SK-N-SH (cell line): ENCODE results near the gene DMAP1. TPM values are rescaled to one million over a fixed set of nuclear protein-coding genes. Genes with fewer than 3 reads are reported as not detected.

Experiments
- CTCF ChIA-PET: fragments of 300-600, 350-600 bp; formaldehyde crosslinking; extraction: SDS; loops from one replicate; lab custom pipeline; 2021; lab: Yijun Ruan, JAX
- POLR2A ChIA-PET: fragments of 350-600 bp; sonication (Branson Sonifier 250); formaldehyde crosslinking; extraction: SDS; loops from one replicate; lab custom pipeline; 2020; ENCODE audit warnings: antibody characterized with exemption, inconsistent platforms; lab: Yijun Ruan, JAX
- DNase-seq: peaks from one replicate; pipeline ENCODE4 v3.0.0; 2012
- H2AFZ ChIP-seq: fragments of 200-600 bp; sonication (generic); 2 replicates; pipeline ENCODE4 v1.8.1; 2016; ENCODE audit warnings: antibody characterized with exemption, mild to moderate bottlenecking, low read depth
- H3F3A ChIP-seq: fragments of 200-600 bp; sonication (generic); replicated peaks from 2 replicates; pipeline ENCODE3; 2016; ENCODE audit warnings: antibody characterized with exemption, mild to moderate bottlenecking; ENCODE audit not compliant: insufficient read depth
- H3K27ac ChIP-seq, 2 experiments: fragments of 200-500 bp in 1 of 2; fragments of 200-600 bp in 1 of 2; sonication (Bioruptor generic) in 1 of 2; sonication (generic), shearing (Covaris generic) in 1 of 2; 2 replicates each; pipeline versions ENCODE4 v1.5.1 to v1.6.1; 2014 to 2016; ENCODE audit warnings: low read depth in 2 of 2, inconsistent platforms in 1 of 2, low read length in 1 of 2, mild to moderate bottlenecking in 1 of 2, mixed read lengths in 1 of 2
- H3K27me3 ChIP-seq: fragments of 200-600 bp; sonication (generic), shearing (Covaris generic); 2 replicates; pipeline ENCODE4 v1.6.1; 2016; ENCODE audit warnings: mixed run types; ENCODE audit not compliant: insufficient read depth
- H3K36me3 ChIP-seq, 2 experiments: fragments of 200-500 bp in 1 of 2; fragments of 200-600 bp in 1 of 2; sonication (Bioruptor generic) in 1 of 2; sonication (generic) in 1 of 2; replicated peaks in 1 of 2; 2 replicates each; pipeline versions ENCODE3 to v1.5.1; 2014 to 2016; ENCODE audit warnings: low read length in 1 of 2, mild to moderate bottlenecking in 1 of 2; ENCODE audit not compliant: insufficient read depth in 2 of 2, control insufficient read depth in 1 of 2
- H3K4me1 ChIP-seq, 2 experiments: fragments of 200-500 bp in 1 of 2; fragments of 200-600 bp in 1 of 2; sonication (Bioruptor generic) in 1 of 2; sonication (generic), shearing (Covaris generic) in 1 of 2; 2 replicates each; pipeline versions ENCODE4 v1.5.1 to v1.6.1; 2014 to 2016; ENCODE audit warnings: low read depth in 1 of 2, low read length in 1 of 2, mixed run types in 1 of 2; ENCODE audit not compliant: insufficient read depth in 2 of 2, control insufficient read depth in 1 of 2
- H3K4me2 ChIP-seq: fragments of 200-600 bp; sonication (generic), shearing (Covaris generic); 2 replicates; pipeline ENCODE4 v1.6.1; 2017; ENCODE audit warnings: mixed run types
- H3K4me3 ChIP-seq, 2 experiments: fragments of 200-500 bp in 1 of 2; fragments of 200-600 bp in 1 of 2; sonication (Bioruptor generic) in 1 of 2; sonication (generic), shearing (Covaris generic) in 1 of 2; 2 replicates each; pipeline versions ENCODE4 v1.5.1 to v1.8.1; 2014 to 2016; ENCODE audit warnings: low read depth in 2 of 2, inconsistent platforms in 1 of 2, low read length in 1 of 2, mild to moderate bottlenecking in 1 of 2, mixed read lengths in 1 of 2, moderate library complexity in 1 of 2
- H3K79me2 ChIP-seq: fragments of 200-600 bp; sonication (generic); 2 replicates; pipeline ENCODE4 v1.8.1; 2017; ENCODE audit warnings: mild to moderate bottlenecking; ENCODE audit not compliant: insufficient read depth
- H3K9ac ChIP-seq: fragments of 200-600 bp; sonication (generic); 2 replicates; pipeline ENCODE4 v1.6.1; 2017; ENCODE audit warnings: mixed run types
- H3K9me2 ChIP-seq: fragments of 200-600 bp; sonication (generic); 2 replicates; pipeline ENCODE4 v1.6.1; 2017; ENCODE audit warnings: mixed run types
- H3K9me3 ChIP-seq: fragments of 200-600 bp; sonication (generic); 2 replicates; pipeline ENCODE4 v1.6.1; 2017; ENCODE audit warnings: mixed run types, mild to moderate bottlenecking, moderate library complexity
- H4K20me1 ChIP-seq: fragments of 200-600 bp; sonication (generic); 2 replicates; pipeline ENCODE4 v1.6.1; 2017; ENCODE audit warnings: mild to moderate bottlenecking, mixed run types; ENCODE audit not compliant: insufficient read depth
- CTCF ChIP-seq: fragments of 200-600 bp; sonication (generic); IDR thresholded peaks from 2 replicates; pipeline ENCODE4 v1.6.1; 2017; ENCODE audit warnings: antibody characterized with exemption, mild to moderate bottlenecking, moderate library complexity
- EZH2phosphoT487 ChIP-seq: fragments of 200-600 bp; sonication (generic); IDR thresholded peaks from 2 replicates; pipeline ENCODE4 v1.6.1; 2017; ENCODE audit warnings: low read depth, mixed run types, mild to moderate bottlenecking, antibody characterized with exemption, moderate library complexity, borderline replicate concordance
- FOXJ3 ChIP-seq: sonication (generic); formaldehyde crosslinking; IDR thresholded peaks from 2 replicates; pipeline ENCODE4 v1.5.1; 2020; ENCODE audit warnings: mild to moderate bottlenecking, missing genetic modification reagents
- GATA2 ChIP-seq: sonication (generic); formaldehyde crosslinking; IDR thresholded peaks from 2 replicates; pipeline ENCODE4 v1.5.0; 2020; ENCODE audit warnings: mild to moderate bottlenecking, missing genetic modification reagents
- IRF3 ChIP-seq: fragments of 150-350 bp; IDR thresholded peaks from 2 replicates; pipeline ENCODE4 v1.6.1; 2016; ENCODE audit warnings: mild to moderate bottlenecking, low read depth, low read length
- JUND ChIP-seq: IDR thresholded peaks from 2 replicates; pipeline ENCODE4 v1.4.0; 2012
- MAX ChIP-seq: IDR thresholded peaks from 2 replicates; pipeline ENCODE4 v1.4.0; 2012; ENCODE audit warnings: low read depth
- MXI1 ChIP-seq: IDR thresholded peaks from 2 replicates; pipeline ENCODE4 v1.6.1; 2012; ENCODE audit warnings: mild to moderate bottlenecking, low read depth, low read length, improper control_type of control experiment
- NFIC ChIP-seq: IDR thresholded peaks from 2 replicates; pipeline ENCODE4 v1.4.0; 2012; ENCODE audit warnings: borderline replicate concordance
- PBX3 ChIP-seq: IDR thresholded peaks from 2 replicates; pipeline ENCODE4; 2012
- POLR2AphosphoS5 ChIP-seq: IDR thresholded peaks from 2 replicates; pipeline ENCODE4 v1.6.1; 2012; ENCODE audit warnings: low read depth, low read length
- REST ChIP-seq: IDR thresholded peaks from 2 replicates; pipeline ENCODE4 v1.6.1; 2012; ENCODE audit warnings: mild to moderate bottlenecking, low read depth, low read length, moderate library complexity
- RFX5 ChIP-seq: IDR thresholded peaks from 2 replicates; pipeline ENCODE4 v1.6.1; 2012; ENCODE audit warnings: mild to moderate bottlenecking, improper control_type of control experiment, low read length
- SIN3A ChIP-seq: IDR thresholded peaks from 2 replicates; pipeline ENCODE4 v1.6.1; 2012; ENCODE audit warnings: low read depth, mild to moderate bottlenecking, low read length, moderate library complexity, borderline replicate concordance
- TAF1 ChIP-seq: IDR thresholded peaks from 2 replicates; pipeline ENCODE4 v1.6.1; 2012; ENCODE audit warnings: low read depth, mild to moderate bottlenecking, low read length, moderate library complexity, borderline replicate concordance
- TEAD4 ChIP-seq: IDR thresholded peaks from 2 replicates; pipeline ENCODE4 v1.4.0; 2012; ENCODE audit warnings: mild to moderate bottlenecking, borderline replicate concordance; ENCODE audit not compliant: insufficient read depth
- ZBTB33 ChIP-seq: IDR thresholded peaks from 2 replicates; pipeline ENCODE4 v1.4.0; 2012; ENCODE audit warnings: low read depth, borderline replicate concordance
- WGBS: methylation state at CpG from one replicate; pipeline ENCODE4 v1.1.6; 2017; ENCODE audit warnings: low lambda C conversion rate; 5-methylcytosine and 5-hydroxymethylcytosine counted together
- polyA plus RNA-seq, 3 experiments: library from polyadenylated mRNA; depleted of rRNA; stranded (reverse); fragments of >200 nt; gene quantifications; 2 replicates each; pipeline ENCODE4 v1.2.3, GENCODE V29; 2012

DMAP1 gene
- polyA plus RNA-seq, 1 of the 3 experiments (the other 2 are of a cell fraction), result 59.6 TPM

- H3K4me1 ChIP-seq, result no peaks in the 10 kb centered on the region; a peak in 1 of 4 replicates
- no peaks in the 10 kb centered on the region for H3K79me2 ChIP-seq
- POLR2A ChIA-PET, result no interaction called here
- no peaks in the 10 kb centered on the region for H3K27me3 ChIP-seq
- TF ChIP-seq PBX3, result no peak
- TF ChIP-seq REST, result no peak
- TF ChIP-seq RFX5, result no peak
- TF ChIP-seq TEAD4, result no peak
- no peak for TF ChIP-seq EZH2phosphoT487
- TF ChIP-seq TAF1, result no peak
- TF ChIP-seq MAX, result no peak
- no peak for TF ChIP-seq JUND
- TF ChIP-seq IRF3, result no peak
- TF ChIP-seq ZBTB33, result no peak
- TF ChIP-seq MXI1, result no peak
- TF ChIP-seq FOXJ3 (CRISPR knock-in tag), result no peak
- TF ChIP-seq POLR2AphosphoS5, result no peak
- no peak for TF ChIP-seq GATA2 (CRISPR knock-in tag)
- no peak for TF ChIP-seq SIN3A
- no peak for TF ChIP-seq NFIC
- no peak for TF ChIP-seq CTCF
- TF ChIP-seq, all 33 proteins: peak for 0
- no peak overlapping the region for H3K4me2 ChIP-seq
- H3K9ac ChIP-seq, result no peak overlapping the region
- H3F3A ChIP-seq, result peaks cover 9% of the 10 kb centered on the region
- H4K20me1 ChIP-seq, result no peaks in the 10 kb centered on the region
- CTCF ChIA-PET, result interaction anchor here (1.0 kb wide), 1 partner anchor 431 kb away, joined by 3 read pairs; no protein-coding TSS in a partner anchor
- WGBS, result 96% methylated on average over 21 of the region's 23 CpGs
- peak; percentile 9 for DNase-seq
- H3K27ac ChIP-seq, result no peak overlapping the region
- peaks cover 9 to 56% of the 10 kb centered on the region in 2 experiments for H3K36me3 ChIP-seq
- H2AFZ ChIP-seq, result no peak overlapping the region
- H3K9me2 ChIP-seq, result no peaks in the 10 kb centered on the region
- H3K9me3 ChIP-seq, result no peaks in the 10 kb centered on the region
- H3K4me3 ChIP-seq, result no peak overlapping the region
These were observed 8.5 kb downstream of the DMAP1 start for GRCh38 chr1:44221769-44222168.
